Vagina (tissue), 2 donors: Measurements from ENCODE around the gene LPP. TPM values are rescaled to one million over a fixed set of nuclear protein-coding genes. Genes with fewer than 3 reads are reported as not detected.
A peak's percentile ranks its signal among the peaks of the same experiment; 100 is the strongest.

Experiments used
- DNase-seq, 2 donors: peaks; one replicate each; pipeline ENCODE4 v3.0.0-alpha.2; 2017; ENCODE audit errors: extremely low spot score in 2 of 2
- H3K27ac ChIP-seq: fragments of 200-600 bp; sonication (generic); one replicate; pipeline ENCODE4 v1.5.1; 2019
- H3K27me3 ChIP-seq: fragments of 200-600 bp; sonication (generic); one replicate; pipeline ENCODE4 v1.5.1; 2019
- H3K36me3 ChIP-seq, 2 donors: fragments of 200-600 bp; sonication (generic); one replicate each; pipeline ENCODE4 v1.5.1; 2017 to 2019
- H3K4me1 ChIP-seq: fragments of 200-600 bp; sonication (generic); one replicate; pipeline ENCODE4 v1.5.1; 2019
- H3K4me3 ChIP-seq, 2 donors: fragments of 200-600 bp; sonication (generic); 1 replicate in 1 of 2; 2 replicates in 1 of 2; pipeline ENCODE4 v1.5.1; 2016 to 2019
- H3K9me3 ChIP-seq: fragments of 200-600 bp; sonication (generic); one replicate; pipeline ENCODE4 v1.5.1; 2019
- CTCF ChIP-seq, 3 experiments: fragments of 450-650 bp in 2 of 3; fragments of 200-600 bp in 1 of 3; sonication (generic) in 1 of 3; IDR thresholded peaks; one replicate each; pipeline ENCODE4 v1.5.1; 2017 to 2019; ENCODE audit warnings: antibody characterized with exemption in 3 of 3, mild to moderate bottlenecking in 2 of 3, moderate library complexity in 2 of 3
- POLR2A ChIP-seq, 2 donors: fragments of 450-650 bp; IDR thresholded peaks; one replicate each; pipeline ENCODE4 v1.6.1; 2017; ENCODE audit warnings: antibody characterized with exemption in 2 of 2, mild to moderate bottlenecking in 2 of 2, moderate library complexity in 2 of 2
- POLR2AphosphoS5 ChIP-seq, 2 donors: sonication (generic); formaldehyde crosslinking; IDR thresholded peaks; one replicate each; pipeline ENCODE4 v1.9.0; 2017; ENCODE audit warnings: antibody characterized with exemption in 2 of 2, mild to moderate bottlenecking in 2 of 2, low read depth in 1 of 2; ENCODE audit not compliant: insufficient read depth in 1 of 2
- intact Hi-C: fragments of 100-400 bp; cut with DNase I; formaldehyde crosslinking; loops from one replicate; pipeline ENCODE4 v1.15.1; 2023
- total RNA-seq: library from RNA; depleted of rRNA; stranded (reverse); fragments of >200 nt; gene quantifications from one replicate; pipeline ENCODE4 v1.2.3, GENCODE V29; 2016

LPP gene
- total RNA-seq, 1 donor from 2014 or later: 248 TPM

DNA sequence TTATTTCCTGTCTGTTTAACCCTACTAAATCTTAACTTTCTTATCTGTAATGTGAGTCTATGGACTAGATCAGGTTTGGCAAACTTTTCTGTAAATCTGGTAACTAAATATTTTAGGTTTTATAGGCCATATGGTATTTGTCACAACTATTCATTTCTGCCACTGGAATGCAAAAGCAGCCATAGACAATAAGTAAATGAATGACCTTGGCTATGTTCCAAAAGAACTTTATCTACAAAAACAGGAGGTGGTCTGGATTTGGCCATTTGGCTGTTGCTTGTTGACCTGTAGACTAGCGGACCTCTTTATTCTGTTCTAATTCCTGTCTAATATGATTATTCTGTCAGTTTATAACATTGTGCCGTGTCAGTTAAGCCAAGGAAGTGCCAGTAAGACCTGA, 314.2 kb downstream of the LPP start:
- no peaks in the 10 kb centered on the region for H3K9me3 ChIP-seq
- H3K27me3 ChIP-seq: no peaks in the 10 kb centered on the region
- H3K4me3 ChIP-seq: no peak overlapping the region
- intact Hi-C loops: no loop called here
- H3K4me1 ChIP-seq: peaks cover 35% of the 10 kb centered on the region
- no peaks in the 10 kb centered on the region for H3K36me3 ChIP-seq
- no peak for DNase-seq
- TF ChIP-seq POLR2AphosphoS5 (IDR thresholded peaks at IDR 0.05; ENCODE audit: insufficient read depth in 1 of 2, low read depth in 1 of 2) (no peak), CTCF (IDR thresholded peaks at IDR 0.05) (no peak), POLR2A (IDR thresholded peaks at IDR 0.05) (no peak)
- peak overlapping the region; percentile 58 for H3K27ac ChIP-seq

DNA sequence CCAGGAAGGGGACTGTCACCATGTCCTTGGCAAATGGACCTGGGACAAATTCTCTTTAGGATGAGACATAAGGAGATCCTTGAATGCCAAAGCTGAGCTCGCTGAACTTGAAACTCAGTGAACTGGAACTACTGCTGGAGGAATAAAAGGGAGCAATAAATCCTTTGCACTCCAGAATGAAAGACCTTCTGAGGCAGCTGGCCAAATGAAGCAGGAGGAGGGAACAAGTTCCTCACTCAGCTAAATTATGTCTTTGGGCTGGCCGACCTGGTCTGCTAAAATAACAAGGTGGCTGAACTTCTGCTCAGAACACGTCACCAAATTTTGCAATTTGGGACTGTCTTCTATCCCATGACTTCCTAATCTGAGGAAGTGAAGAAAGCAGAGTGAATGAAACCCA, 314.7 kb downstream of the LPP start:
- H3K4me3 ChIP-seq: no peak overlapping the region
- peak in 1 of 2 donors; percentile 97 for DNase-seq
- H3K4me1 ChIP-seq: peaks cover 35% of the 10 kb centered on the region
- no peak for TF ChIP-seq CTCF (IDR thresholded peaks at IDR 0.05)
- peak; percentile 27 to 72 for TF ChIP-seq POLR2AphosphoS5 (IDR thresholded peaks at IDR 0.05; ENCODE audit: insufficient read depth in 1 of 2, low read depth in 1 of 2)
- TF ChIP-seq POLR2A (IDR thresholded peaks at IDR 0.05): no peak
- H3K36me3 ChIP-seq: no peaks in the 10 kb centered on the region
- peak overlapping the region; percentile 58 for H3K27ac ChIP-seq
- no peaks in the 10 kb centered on the region for H3K9me3 ChIP-seq
- no peaks in the 10 kb centered on the region for H3K27me3 ChIP-seq
- intact Hi-C loops: no loop called here

DNA sequence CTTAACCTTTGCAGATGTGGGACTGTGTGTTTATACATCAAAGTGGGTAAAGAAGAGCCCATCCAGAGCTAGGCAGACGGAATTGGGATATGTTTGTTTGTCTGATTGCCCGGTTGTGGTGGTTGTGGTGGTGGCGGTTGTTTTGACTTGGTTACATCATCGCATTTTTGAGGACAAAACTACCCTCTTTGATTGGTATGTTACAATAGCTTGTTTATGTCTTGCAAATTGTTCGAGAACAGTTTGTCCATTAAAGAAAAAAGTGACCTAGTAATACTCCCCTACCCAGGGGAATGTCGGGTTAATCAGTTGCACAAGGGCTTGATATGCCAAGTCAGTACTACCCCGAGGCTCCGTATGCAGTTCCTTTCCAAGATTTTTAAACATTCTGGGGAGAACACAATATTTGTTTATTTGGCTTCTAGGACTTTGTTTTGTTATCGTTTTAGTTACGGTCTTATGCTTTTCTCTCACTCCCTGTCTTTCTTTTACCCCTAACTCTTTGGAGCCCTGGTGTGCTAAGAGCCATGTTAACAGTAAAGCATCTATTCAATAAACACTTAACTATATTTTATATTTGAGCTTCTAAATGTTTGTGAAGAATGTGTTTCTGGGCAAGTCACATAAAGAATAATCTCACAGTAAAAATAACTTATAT, 315.4 kb downstream of the LPP start:
- H3K27me3 ChIP-seq: no peaks in the 10 kb centered on the region
- intact Hi-C loops: no loop called here
- H3K4me1 ChIP-seq: peaks cover 35% of the 10 kb centered on the region
- H3K4me3 ChIP-seq: no peak overlapping the region
- TF ChIP-seq POLR2A (IDR thresholded peaks at IDR 0.05) (no peak), CTCF (IDR thresholded peaks at IDR 0.05) (no peak), POLR2AphosphoS5 (IDR thresholded peaks at IDR 0.05; ENCODE audit: insufficient read depth in 1 of 2, low read depth in 1 of 2) (no peak)
- peak overlapping the region; percentile 58 for H3K27ac ChIP-seq
- H3K36me3 ChIP-seq: no peaks in the 10 kb centered on the region
- DNase-seq: no peak
- no peaks in the 10 kb centered on the region for H3K9me3 ChIP-seq

GRCh38 chr3:188470508-188471130, 316.7 kb downstream of the LPP start:
- no peak overlapping the region for H3K27ac ChIP-seq
- TF ChIP-seq POLR2A (IDR thresholded peaks at IDR 0.05) (no peak), CTCF (IDR thresholded peaks at IDR 0.05) (no peak), POLR2AphosphoS5 (IDR thresholded peaks at IDR 0.05; ENCODE audit: insufficient read depth in 1 of 2, low read depth in 1 of 2) (no peak)
- peaks cover 35% of the 10 kb centered on the region for H3K4me1 ChIP-seq
- DNase-seq: no peak
- intact Hi-C loops: no loop called here
- H3K4me3 ChIP-seq: no peak overlapping the region
- H3K27me3 ChIP-seq: no peaks in the 10 kb centered on the region
- H3K36me3 ChIP-seq: no peaks in the 10 kb centered on the region
- no peaks in the 10 kb centered on the region for H3K9me3 ChIP-seq

- no peaks in the 10 kb centered on the region for H3K9me3 ChIP-seq
- no peak for TF ChIP-seq POLR2A (IDR thresholded peaks at IDR 0.05)
- TF ChIP-seq POLR2AphosphoS5 (IDR thresholded peaks at IDR 0.05; ENCODE audit: insufficient read depth in 1 of 2, low read depth in 1 of 2): no peak
- no peak for TF ChIP-seq CTCF (IDR thresholded peaks at IDR 0.05)
- no peak for DNase-seq
- peaks cover 35% of the 10 kb centered on the region for H3K4me1 ChIP-seq
- no peaks in the 10 kb centered on the region for H3K27me3 ChIP-seq
- intact Hi-C loops: no loop called here
- no peak overlapping the region for H3K27ac ChIP-seq
- H3K4me3 ChIP-seq: no peak overlapping the region
- H3K36me3 ChIP-seq: no peaks in the 10 kb centered on the region
Observed at GRCh38 chr3:188471723-188472122, 317.8 kb downstream of the LPP start.
